NCI-H1417 treated with DMSO at 0.1 percent for 48 hours (cell line): ENCODE results near the gene MB21D2.

Experiments used
- DNase-seq: peaks from one replicate; lab custom pipeline; 2025; lab: John Stamatoyannopoulos, UW

The MB21D2 gene

DNA sequence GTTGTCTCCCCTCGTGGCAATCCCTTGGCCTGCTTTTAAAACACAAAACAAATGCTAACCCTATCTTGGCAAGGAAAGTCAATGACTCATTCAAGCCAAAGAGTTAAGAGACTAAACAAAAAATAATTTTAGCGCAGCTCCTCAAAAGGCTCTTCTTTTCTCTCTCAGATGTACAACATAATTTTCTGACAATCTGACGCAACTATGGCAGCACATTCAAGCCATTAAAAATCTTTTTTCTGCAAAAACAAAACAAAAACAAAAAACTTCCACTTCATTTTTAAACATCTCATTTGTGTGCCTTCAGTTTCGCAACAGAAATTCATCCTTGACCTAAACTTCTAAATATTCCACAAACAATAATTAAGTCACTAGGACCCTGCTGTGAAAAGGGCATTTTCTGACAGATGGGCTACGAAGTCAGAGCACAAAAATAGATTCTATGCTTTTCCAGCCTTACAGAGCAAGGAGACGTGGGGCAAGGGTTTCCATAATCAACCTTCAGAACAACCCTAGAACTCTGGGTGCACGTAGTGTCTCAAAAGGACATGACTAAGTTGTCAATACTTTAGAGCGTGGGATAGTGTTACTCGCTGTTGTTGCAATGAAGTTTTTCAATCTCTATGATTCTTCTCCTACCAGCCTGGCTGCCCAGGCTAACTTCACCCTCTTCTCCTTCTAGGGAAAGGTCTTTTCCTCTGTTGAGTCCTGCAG lies 84.3 kb downstream of the MB21D2 start:
- no peak for DNase-seq

DNA sequence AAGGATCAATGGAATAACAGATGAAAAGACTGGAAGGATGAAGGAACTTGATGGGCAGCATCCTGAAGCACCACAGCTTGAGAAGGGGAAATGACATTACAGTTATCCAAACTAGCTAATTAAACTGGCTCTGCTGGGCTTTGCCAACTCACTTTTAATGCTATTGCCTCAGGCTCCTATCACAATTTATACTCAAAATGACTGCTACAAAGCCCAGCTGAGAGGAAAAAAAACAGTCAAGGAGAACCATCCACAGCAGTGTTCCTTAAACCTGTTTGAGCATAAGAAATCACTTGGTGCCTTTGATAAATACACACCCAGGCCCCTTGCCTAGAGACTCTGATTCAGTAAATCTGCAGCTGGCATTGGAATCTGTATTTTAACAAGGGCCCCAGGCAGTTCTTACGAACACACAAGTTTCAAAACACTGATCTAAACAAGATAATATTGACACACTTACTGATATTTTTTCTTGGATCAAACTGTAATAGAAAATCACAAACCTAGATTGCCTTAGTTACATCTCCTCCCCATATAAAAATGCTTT lies 85.8 kb downstream of the MB21D2 start:
- no peak for DNase-seq

DNA sequence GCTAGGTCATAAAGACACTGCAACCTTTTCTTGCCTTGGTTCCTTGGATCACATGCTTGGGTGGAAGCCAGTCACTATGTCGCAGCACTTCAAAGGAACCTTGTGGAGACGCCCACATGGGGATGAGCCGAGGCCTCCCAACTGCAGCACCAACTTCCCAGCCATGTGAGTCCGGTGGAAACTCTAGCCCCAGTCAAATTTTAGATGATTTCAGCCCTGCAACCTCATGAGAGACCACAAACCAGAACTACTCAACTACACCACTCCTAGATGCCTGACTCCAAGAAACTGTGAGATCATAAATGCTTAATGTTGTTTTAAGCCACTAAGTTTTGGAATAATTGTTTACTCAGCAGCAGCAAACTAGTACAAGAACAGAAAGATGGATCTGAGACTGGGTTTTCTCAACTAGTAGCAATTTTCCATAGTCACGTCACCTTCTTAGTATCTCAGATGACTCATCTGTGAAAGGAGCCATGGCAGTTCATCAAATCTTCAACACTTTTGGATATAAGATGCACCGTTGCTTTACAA lies 86.5 kb downstream of the MB21D2 start:
- DNase-seq: no peak

DNA sequence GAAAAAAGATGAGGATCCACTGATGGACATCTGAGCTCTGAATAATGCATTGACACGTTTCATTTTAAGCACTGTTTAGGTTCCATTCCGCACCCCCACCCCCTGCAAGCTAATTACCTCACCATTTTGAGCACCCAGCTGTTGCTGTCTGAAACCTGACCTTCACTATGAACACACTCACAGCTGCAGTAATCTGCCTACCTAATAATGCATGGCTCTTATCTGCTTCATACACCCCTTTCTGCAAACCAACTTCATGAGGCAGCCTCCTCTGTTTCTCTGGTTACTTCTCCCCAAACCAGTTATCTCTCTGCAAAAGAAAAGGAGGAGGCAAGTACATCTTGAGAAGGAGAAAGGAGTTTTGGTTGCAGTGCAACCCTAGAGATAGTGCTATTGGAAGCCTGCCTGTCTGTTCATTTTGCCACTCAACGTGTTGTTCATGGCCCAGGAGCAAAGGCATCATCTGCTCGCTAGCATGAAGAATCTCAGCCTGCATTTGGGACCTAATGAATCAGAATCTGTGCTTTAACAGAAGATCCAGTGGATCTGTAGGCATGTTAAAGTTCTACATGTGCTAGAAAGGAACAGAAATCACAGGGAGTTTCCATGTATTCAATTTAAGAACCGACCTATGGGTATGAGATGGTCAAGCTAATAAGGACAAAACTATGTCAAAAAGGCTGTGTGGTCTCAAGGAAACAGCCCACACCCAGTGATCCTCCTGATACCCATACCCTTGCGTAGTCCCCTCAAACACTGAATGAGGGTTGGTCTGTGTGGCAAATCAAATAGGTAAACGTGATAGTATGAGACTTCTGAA lies 87.2 kb downstream of the MB21D2 start:
- DNase-seq: no peak

DNA sequence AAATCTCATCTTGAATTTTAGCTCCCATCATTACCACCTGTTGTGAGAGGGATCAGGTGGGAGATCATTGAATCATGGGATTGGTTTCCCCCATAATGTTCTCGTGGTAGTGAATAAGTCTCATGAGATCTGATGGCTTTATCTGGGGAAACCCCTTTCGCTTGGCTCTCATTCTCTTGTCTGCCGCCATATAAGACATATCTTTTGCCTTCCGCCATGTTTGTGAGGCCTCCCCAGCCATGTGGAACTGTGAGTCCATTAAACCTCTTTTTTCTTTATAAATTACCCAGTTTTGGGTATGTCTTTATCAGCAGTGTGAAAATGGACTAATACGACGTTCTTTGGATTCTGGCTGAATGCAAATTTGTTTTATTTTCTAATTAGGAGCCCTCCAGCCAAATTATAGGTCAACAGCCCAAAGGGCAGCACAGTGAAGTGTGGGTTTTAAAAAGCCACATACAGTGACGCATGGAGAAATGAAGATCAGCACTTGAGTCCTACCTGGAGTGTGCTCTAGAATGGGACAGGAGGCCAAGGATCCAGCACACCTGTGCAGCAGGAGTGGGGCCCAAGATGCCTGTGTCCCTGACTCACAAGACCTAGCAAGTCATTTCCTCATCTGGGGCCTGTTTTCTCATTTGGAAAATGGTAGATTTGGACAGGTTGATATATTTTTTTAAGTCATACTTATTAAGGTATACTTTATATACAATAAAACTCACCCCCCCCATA lies 89.6 kb downstream of the MB21D2 start:
- DNase-seq: no peak

DNA sequence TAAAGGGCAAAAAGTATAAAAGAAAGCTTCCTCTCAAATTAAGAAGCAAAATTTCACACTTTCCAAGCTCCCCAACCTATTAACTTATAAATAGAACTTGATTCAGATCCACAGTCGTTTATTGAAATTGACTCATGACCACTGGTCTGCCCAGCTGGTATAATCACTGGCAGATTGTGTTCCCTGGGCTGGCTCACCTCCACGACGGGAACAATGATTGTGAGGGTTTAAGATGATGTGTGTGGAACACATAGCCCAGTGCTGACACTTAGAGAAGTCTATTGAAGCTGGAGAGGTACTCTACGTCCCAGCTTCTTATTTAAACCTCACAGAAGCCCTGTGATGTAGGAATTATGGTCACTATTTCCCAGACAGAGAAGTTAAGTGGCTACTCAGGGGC lies 90.4 kb downstream of the MB21D2 start:
- DNase-seq: no peak

DNA sequence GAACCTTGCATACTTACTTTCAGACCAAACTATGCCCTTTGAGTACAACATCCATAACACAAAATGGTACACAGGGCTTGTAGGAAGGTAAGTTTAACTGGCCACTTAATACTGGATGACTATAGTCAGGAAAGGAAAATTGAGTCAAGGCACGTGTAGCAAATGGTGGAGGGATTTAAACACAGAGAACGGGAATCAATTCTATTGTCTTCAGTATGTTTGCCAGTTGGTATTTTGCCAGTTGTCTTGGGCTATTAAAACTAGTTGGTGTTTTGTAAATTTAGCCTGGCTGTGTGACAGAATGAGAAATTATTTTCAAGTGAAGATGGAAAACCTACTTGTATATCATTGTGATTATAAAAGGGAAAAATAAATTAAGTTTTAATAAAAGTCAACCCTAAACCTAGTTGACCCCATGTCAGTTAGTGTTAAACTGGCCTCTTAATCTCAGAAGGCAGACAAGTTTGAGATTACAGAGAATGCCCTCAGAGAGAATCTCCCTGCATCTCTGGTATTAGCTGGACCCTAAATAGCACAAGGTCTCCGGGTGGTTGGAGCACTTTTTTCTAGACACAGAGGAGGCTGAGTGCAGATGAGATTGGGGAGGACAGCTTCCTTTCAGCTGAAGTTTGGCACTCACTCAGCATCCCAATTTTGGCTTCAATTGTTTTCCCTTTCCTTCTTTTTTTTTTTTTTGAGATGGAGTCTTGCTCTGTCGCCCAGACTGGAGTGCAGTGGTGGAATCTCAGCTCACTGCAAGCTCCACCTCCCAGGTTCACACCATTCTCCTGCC lies 91.2 kb downstream of the MB21D2 start:
- no peak for DNase-seq

DNA sequence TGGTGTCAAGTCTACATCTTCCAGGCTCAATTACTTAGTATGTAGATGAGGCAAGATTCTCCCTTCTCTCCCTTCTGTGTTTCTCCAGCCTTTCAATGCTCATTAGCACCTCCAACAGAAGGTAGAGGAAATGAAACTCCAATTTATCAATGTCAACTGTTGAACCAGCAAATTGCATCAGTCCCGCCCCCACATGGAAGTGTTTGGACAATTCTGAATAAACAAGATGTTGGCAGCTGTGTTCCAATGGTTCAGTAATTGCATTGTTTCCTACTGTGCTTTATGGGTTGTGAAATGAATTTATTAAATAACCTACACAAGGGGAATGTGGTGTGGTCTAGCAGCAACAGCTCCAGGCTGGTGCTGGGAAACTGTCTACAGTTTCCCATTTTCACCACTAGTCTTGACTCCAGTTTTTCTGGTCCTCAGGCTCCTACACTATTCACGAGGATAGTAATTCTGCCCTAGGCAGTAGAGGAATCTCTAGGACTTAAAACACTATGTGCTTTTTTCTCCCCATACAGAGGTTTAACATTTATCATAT lies 91.9 kb downstream of the MB21D2 start:
- DNase-seq: peak; percentile 96

DNA sequence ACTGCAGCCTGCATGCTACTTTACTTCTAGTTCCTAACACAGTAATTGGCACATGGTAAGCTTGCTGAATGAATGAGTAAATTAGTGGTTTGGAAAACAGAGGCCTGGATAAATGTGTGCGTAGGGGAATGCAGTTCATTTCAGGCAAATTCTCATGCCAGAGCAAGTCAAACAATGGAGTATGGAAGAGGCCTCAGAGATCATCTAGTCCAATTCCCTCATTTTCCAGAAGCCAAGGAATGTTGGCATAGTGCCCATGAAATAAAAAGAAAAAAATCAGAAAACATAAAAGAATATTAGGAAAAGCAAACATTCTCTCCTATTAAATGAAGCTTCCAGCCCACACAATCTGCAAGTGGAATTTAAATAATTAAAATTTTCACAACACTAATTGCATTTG lies 92.4 kb downstream of the MB21D2 start:
- DNase-seq: no peak

DNA sequence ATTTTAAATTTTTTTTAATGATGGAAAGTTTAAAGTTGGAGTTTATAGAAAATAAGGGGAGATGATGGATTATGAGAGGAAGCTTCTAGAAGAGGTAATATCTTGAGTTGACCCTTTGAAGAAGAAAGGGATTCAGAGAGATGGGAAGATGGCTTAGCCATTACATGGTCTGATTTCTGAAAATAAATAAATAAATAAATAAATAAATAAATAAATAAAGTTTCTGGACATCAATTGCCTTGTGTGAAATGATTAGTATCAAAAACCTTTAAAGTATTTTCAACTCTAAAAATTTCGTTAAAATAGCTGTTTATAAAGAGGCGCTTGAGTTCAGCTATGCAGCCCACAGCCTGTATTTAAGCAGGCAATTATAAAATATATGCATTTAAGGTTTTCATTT lies 93.3 kb downstream of the MB21D2 start:
- no peak for DNase-seq

DNA sequence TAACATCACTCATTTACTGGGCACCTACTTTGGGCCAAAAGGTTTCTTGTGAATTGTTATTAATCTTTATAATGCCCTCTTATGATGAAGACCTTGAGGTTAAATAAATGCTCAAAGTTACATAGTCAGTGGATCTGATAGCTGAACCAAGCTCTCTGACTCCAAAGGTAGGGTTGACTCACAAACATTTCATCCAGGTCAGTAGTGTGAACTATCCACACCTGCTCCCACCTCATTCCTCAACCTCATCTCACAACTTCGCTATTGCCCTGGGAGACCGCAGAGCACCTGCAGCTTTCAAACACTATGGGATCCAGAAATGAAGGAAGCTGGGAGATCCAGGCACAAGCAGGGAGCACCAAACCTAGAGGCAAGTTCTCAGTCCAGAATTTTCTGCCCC lies 96.5 kb downstream of the MB21D2 start:
- no peak for DNase-seq

DNA sequence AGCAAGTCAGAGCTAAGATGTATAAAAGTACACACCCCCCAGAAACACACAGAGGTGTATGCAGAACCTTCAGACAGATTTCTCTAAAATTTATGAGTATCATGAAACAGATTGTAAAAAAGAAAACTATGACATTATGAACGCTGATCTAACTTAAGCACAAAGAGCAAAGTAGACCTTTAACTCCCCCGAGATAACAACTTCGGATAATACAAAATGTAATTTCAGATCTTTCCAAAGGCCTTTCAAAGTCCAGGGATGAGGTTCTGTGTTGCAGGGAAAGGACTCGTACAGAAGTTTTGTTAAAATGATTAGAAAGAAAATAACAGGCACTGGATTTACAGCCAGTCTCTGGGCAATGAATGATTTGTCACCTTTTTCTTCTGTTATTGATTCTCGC lies 97.5 kb downstream of the MB21D2 start:
- no peak for DNase-seq

DNA sequence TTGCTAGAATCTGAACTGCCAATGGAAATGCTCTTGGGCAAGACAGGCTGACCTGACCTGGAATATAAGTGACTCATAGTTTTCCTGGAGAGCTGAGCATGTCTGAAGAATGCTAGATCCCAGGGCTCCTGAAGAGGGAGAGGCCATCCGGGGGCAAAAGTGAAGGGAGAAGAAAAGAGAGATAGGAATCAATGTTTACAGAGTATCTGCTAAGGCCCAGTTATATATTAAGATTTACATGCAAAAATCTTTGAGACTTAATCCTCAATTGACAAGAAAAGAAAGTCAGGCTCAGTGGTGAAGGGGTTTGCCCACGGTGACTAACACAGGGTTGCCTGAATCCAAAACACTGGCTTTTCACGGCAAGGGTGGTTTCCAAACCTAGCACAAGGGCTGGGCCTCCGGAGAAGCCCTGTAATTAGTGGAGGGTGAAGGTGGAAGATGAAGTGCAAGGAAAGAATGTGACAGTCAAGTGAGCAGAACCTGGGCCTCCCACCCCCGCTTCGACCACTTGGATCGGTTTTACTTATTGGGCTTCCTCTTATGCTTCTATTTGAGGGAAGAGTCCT lies 98.6 kb downstream of the MB21D2 start:
- no peak for DNase-seq

DNA sequence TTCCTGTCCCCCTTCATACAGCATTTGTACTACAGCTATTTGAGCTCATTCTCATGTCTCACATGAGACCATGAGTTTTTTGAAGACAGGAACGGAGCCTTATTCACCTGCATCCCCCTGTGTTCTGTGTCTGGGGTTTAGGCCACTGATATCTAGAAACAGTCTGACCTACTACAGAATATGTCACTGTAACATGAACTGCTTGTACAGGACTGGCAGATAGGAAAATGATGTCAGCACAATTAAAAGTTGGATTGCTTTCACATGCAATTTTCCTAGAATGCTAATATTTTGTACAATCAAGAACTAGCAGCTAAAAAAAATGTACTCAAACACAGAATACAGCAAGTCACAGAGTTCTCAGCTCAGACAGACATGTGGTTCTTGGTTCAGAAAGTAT lies 99.5 kb downstream of the MB21D2 start:
- no peak for DNase-seq

DNA sequence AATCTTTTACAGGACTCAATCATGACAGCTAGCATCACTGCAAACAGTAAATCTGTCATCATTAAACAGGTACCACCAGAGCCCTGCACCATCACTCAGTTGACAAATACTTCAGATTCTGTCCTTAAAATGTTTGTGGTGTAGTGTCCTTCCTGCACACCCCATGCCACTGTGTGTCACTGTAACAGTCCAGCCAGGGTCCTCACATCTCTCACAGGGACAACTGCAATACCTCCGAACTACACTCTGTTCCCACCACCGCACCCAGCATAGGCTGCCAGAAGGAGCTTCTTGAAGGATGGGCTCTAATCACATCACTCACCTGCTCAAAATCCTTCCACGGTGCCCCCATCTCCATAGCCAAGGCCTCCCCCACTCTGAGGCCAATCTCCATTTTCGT lies 100.2 kb downstream of the MB21D2 start:
- DNase-seq: no peak

DNA sequence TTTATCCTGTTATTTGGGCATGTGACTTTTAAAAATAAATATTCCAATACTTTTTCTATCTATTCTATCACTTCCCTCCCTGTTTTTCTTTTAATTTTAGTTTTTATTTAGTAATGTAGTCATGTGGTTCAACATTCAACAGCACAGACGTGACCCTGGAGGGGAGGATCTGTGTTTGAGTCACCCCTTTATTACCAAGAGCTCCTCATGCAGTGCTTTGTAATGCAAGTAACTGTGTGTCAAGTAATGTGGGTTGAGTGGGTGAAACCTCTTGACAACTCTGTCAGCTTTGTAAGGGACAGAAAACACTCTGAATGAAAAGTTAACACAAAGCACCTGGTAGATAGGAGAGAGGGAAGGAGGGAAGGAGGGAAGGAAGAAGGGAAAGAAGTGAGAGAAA lies 100.6 kb downstream of the MB21D2 start:
- no peak for DNase-seq

DNA sequence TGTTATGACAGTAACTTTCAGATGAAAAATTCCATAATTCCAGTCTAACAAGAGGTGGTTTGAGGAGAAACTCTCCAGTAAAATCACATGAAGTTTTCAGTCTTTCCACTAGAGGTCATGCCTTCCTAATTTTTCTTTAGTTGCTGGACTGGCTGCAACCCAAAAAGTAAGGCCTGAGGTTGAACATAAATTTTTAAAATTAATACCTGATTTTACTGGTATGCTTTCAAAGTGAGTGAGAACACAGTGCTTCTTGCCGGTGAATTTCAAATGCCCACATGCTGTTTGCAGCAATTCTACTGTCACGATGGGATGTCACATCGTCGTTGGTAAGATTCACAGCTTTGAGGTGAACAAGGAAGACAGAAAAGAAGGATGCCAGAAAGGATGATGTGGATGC lies 101.3 kb downstream of the MB21D2 start:
- DNase-seq: no peak

DNA sequence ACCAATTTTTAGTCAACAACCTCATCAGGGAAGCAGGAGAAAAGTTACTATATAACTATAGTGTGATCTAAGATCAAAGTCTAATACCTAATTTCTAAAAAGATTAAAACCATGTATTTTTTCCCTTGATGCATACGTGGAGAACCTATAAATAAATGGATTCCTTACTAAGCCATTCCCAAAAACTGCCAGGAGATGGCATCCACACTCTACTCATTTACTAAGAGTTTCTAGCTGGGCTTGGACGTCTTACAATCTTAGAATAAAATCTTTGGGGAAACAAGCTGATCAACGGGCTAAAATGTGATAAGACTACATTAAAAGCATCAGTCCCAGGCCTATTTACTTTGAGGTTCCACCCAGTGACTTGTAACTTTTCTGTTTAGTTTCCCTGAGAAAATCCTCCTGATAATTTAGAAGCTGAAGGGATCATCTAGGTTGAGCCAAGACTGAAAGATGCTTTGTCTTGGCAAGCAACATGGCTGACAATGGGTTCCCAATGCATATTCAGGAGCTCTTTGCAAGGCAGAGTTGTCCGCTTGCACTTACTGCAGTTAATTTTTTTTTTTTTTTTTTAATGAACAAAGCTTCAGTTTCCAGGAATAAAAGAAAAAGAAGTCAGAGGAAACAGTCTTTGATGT lies 104.8 kb downstream of the MB21D2 start:
- peak; percentile 19 for DNase-seq

DNA sequence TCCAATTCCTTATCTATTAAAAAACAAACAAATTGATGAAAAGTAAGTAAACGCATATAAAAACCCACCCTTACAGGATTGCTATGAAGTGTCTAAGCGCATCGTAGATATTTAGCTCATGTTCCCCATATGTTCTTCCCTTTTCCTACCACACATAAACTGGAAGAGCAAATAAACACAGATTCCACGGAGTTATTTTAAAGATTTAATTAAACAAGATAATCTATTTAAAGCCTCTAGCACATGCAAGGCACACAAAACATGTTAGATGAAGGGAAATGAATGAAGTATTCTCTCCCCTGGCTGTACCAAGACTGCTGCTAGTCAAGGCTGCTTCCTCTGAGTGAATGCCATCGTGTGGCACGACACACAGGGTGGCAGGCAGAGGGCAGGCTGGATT lies 111.9 kb downstream of the MB21D2 start:
- DNase-seq: no peak

DNA sequence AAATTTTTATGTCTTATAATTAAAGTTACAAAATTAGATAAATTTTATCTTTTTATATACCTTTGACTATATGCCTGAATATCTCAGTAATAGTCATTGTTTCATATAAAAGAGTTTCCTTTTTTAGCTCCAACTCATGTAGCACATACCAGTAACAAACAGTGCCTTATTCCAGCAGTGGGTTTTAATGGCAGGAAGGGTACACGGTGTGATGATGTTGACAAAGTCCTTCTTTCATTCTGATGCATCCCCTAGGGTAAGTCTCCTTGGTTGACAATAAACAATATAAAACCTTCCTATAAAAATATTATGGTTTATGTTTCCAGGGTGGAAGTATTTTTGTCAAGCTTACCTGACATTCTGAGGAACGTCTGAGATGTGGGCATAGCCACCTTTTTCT lies 113.2 kb downstream of the MB21D2 start:
- no peak for DNase-seq
